EH (cell line): Measurements from ENCODE around the gene LRP2.
"Not testable (repeated sequence)": the region's sequence is repeated elsewhere in the genome, so short reads cannot be mapped to it uniquely, and the experiment has no call there.

Experiments used
- DNase-seq: peaks from one replicate; pipeline ENCODE4 v3.0.0-alpha.2; 2015; ENCODE audit warnings: low read depth

The LRP2 gene

GRCh38 chr2:169348321-169349024 lies 13.9 kb downstream of the LRP2 start:
- DNase-seq = no peak

- no peak for DNase-seq
Observed at GRCh38 chr2:169345486-169346437, 16.6 kb downstream of the LRP2 start.

GRCh38 chr2:169344736-169345485 lies 17.4 kb downstream of the LRP2 start:
- no peak for DNase-seq

GRCh38 chr2:169343202-169343601 lies 19.1 kb downstream of the LRP2 start:
- no peak for DNase-seq

- no peak for DNase-seq
Observed at GRCh38 chr2:169339657-169340056, 22.7 kb downstream of the LRP2 start.

GRCh38 chr2:169336695-169337094 lies 25.6 kb downstream of the LRP2 start:
- DNase-seq = no peak

- DNase-seq = no peak
Observed at GRCh38 chr2:169330555-169331198, 31.7 kb downstream of the LRP2 start.

GRCh38 chr2:169329688-169330554 lies 32.4 kb downstream of the LRP2 start:
- no peak for DNase-seq

GRCh38 chr2:169328785-169329184 lies 33.5 kb downstream of the LRP2 start:
- DNase-seq = no peak

GRCh38 chr2:169327837-169328236 lies 34.5 kb downstream of the LRP2 start:
- DNase-seq = not testable (repeated sequence)

GRCh38 chr2:169325886-169326285 lies 36.4 kb downstream of the LRP2 start:
- not testable (repeated sequence) for DNase-seq

GRCh38 chr2:169324581-169325260 lies 37.6 kb downstream of the LRP2 start:
- DNase-seq = no peak

- no peak for DNase-seq
Observed at GRCh38 chr2:169323841-169324240, 38.5 kb downstream of the LRP2 start.

- DNase-seq = no peak
Observed at GRCh38 chr2:169320561-169320960, 41.8 kb downstream of the LRP2 start.

GRCh38 chr2:169315357-169315756 lies 47.0 kb downstream of the LRP2 start:
- no peak for DNase-seq

GRCh38 chr2:169308349-169308748 lies 54.0 kb downstream of the LRP2 start:
- DNase-seq = not testable (repeated sequence)

- DNase-seq = not testable (repeated sequence)
Observed at GRCh38 chr2:169304689-169305088, 57.6 kb downstream of the LRP2 start.

- DNase-seq = no peak
Observed at GRCh38 chr2:169303579-169304305, 58.6 kb downstream of the LRP2 start.

GRCh38 chr2:169302364-169302763 lies 60.0 kb downstream of the LRP2 start:
- no peak for DNase-seq
